H9 (cell line): ENCODE data around the gene SEH1L. TPM values are rescaled to one million over a fixed set of nuclear protein-coding genes. Genes with fewer than 3 reads are reported as not detected.

Experiments
- DNase-seq: peaks from one replicate; pipeline ENCODE4 v3.0.0-alpha.2; 2017
- H2AFZ ChIP-seq: one replicate; pipeline ENCODE4 v1.6.1; 2013; ENCODE audit warnings: mild to moderate bottlenecking, low read length, control low read depth, moderate library complexity
- H2AK5ac ChIP-seq: 2 replicates; pipeline ENCODE4 v1.6.1; 2013; ENCODE audit warnings: low read length, control low read depth, mixed read lengths; ENCODE audit not compliant: insufficient read length
- H2BK120ac ChIP-seq: one replicate; pipeline ENCODE4 v1.6.1; 2013; ENCODE audit warnings: low read depth, mild to moderate bottlenecking, low read length, control low read depth, inconsistent platforms; ENCODE audit not compliant: poor library complexity, severe bottlenecking
- H2BK12ac ChIP-seq: 2 replicates; pipeline ENCODE4 v1.6.1; 2013; ENCODE audit warnings: low read length, control low read depth, mixed read lengths, low read depth; ENCODE audit not compliant: insufficient read length
- H2BK15ac ChIP-seq: 2 replicates; pipeline ENCODE4 v1.6.1; 2013; ENCODE audit warnings: low read depth, low read length, control low read depth
- H2BK20ac ChIP-seq: one replicate; pipeline ENCODE4 v1.6.1; 2013; ENCODE audit warnings: low read depth, mild to moderate bottlenecking, low read length, control low read depth, inconsistent platforms; ENCODE audit not compliant: poor library complexity, severe bottlenecking
- H2BK5ac ChIP-seq: 2 replicates; pipeline ENCODE4 v1.6.1; 2013; ENCODE audit warnings: low read length, control low read depth, mixed read lengths; ENCODE audit not compliant: insufficient read length
- H3K14ac ChIP-seq: 2 replicates; pipeline ENCODE4 v1.6.1; 2013; ENCODE audit warnings: low read length, control low read depth; ENCODE audit not compliant: insufficient read depth
- H3K18ac ChIP-seq: 2 replicates; pipeline ENCODE4 v1.6.1; 2013; ENCODE audit warnings: low read depth, mild to moderate bottlenecking, mixed read lengths, low read length, control low read depth; ENCODE audit not compliant: insufficient read length
- H3K23ac ChIP-seq: 2 replicates; pipeline ENCODE4 v1.6.1; 2013; ENCODE audit warnings: low read length, control low read depth, mixed read lengths, low read depth; ENCODE audit not compliant: insufficient read length
- H3K23me2 ChIP-seq: 2 replicates; pipeline ENCODE4 v1.6.1; 2013; ENCODE audit warnings: low read depth, mild to moderate bottlenecking, mixed read lengths, low read length, control low read depth; ENCODE audit not compliant: insufficient read length, poor library complexity, severe bottlenecking
- H3K27ac ChIP-seq: 2 replicates; pipeline ENCODE4 v1.5.1; 2013; ENCODE audit warnings: low read length, control low read depth, mixed read lengths, low read depth; ENCODE audit not compliant: insufficient read length
- H3K27me3 ChIP-seq: 2 replicates; pipeline ENCODE4 v1.6.1; 2013; ENCODE audit warnings: low read length, control low read depth, inconsistent platforms; ENCODE audit not compliant: insufficient read depth
- H3K4ac ChIP-seq: 2 replicates; pipeline ENCODE4 v1.6.1; 2013; ENCODE audit warnings: low read depth, mild to moderate bottlenecking, control low read depth, inconsistent platforms, low read length, moderate library complexity
- H3K4me1 ChIP-seq: 2 replicates; pipeline ENCODE4 v1.6.1; 2013; ENCODE audit warnings: low read length, control low read depth, inconsistent platforms; ENCODE audit not compliant: insufficient read depth
- H3K4me2 ChIP-seq: 2 replicates; pipeline ENCODE4 v1.6.1; 2013; ENCODE audit warnings: low read length, control low read depth, mixed read lengths; ENCODE audit not compliant: insufficient read length, insufficient read depth
- H3K56ac ChIP-seq: 2 replicates; pipeline ENCODE4 v1.6.1; 2013; ENCODE audit warnings: low read depth, mild to moderate bottlenecking, mixed read lengths, low read length, control low read depth; ENCODE audit not compliant: insufficient read length
- H3K79me1 ChIP-seq: 2 replicates; pipeline ENCODE4 v1.6.1; 2013; ENCODE audit warnings: low read depth, mild to moderate bottlenecking, moderate library complexity, low read length, control low read depth, inconsistent platforms; ENCODE audit not compliant: insufficient read depth, poor library complexity, severe bottlenecking
- H3K79me2 ChIP-seq: 2 replicates; pipeline ENCODE4 v1.6.1; 2013; ENCODE audit warnings: low read length, control low read depth, inconsistent platforms; ENCODE audit not compliant: insufficient read depth
- H3K9ac ChIP-seq: 2 replicates; pipeline ENCODE4 v1.6.1; 2013; ENCODE audit warnings: low read length, control low read depth, mixed read lengths; ENCODE audit not compliant: insufficient read length; ENCODE audit errors: extremely low read depth
- H3K9me3 ChIP-seq: one replicate; pipeline ENCODE4 v1.6.1; 2013; ENCODE audit warnings: low read depth, low read length, inconsistent platforms; ENCODE audit not compliant: control insufficient read depth
- H3T11ph ChIP-seq: one replicate; pipeline ENCODE4 v1.6.1; 2013; ENCODE audit warnings: mild to moderate bottlenecking, low read length, control low read depth, inconsistent platforms
- H4K20me1 ChIP-seq: one replicate; pipeline ENCODE4 v1.6.1; 2013; ENCODE audit not compliant: control insufficient read depth, insufficient read length, insufficient read depth
- H4K5ac ChIP-seq: 2 replicates; pipeline ENCODE4 v1.6.1; 2013; ENCODE audit warnings: low read depth, mild to moderate bottlenecking, mixed read lengths, low read length, control low read depth; ENCODE audit not compliant: insufficient read length
- H4K8ac ChIP-seq: replicated peaks from 2 replicates; pipeline ENCODE4 v1.6.1; 2013; ENCODE audit warnings: low read length, control low read depth, mixed read lengths, low read depth; ENCODE audit not compliant: insufficient read length
- H4K91ac ChIP-seq: 2 replicates; pipeline ENCODE4 v1.6.1; 2013; ENCODE audit warnings: low read depth, mild to moderate bottlenecking, moderate library complexity, mixed read lengths, low read length, control low read depth; ENCODE audit not compliant: insufficient read length
- H3K27ac Mint-ChIP-seq, 3 experiments: 2 replicates in 2 of 3; 3 replicates in 1 of 3; pipeline ENCODE4 v1.8.0; 2020 to 2021; ENCODE audit warnings: mixed read lengths in 3 of 3, mild to moderate bottlenecking in 1 of 3, moderate library complexity in 1 of 3
- H3K27me3 Mint-ChIP-seq: 2 replicates; pipeline ENCODE4 v1.8.0; 2021; ENCODE audit warnings: low read depth, mild to moderate bottlenecking, moderate library complexity, mixed read lengths
- H3K36me3 Mint-ChIP-seq, 3 experiments: 2 replicates in 2 of 3; 3 replicates in 1 of 3; pipeline ENCODE4 v1.8.0; 2020 to 2021; ENCODE audit warnings: low read depth in 3 of 3, mixed read lengths in 3 of 3; ENCODE audit not compliant: insufficient read depth in 1 of 3
- H3K4me1 Mint-ChIP-seq, 2 experiments: 2 replicates each; pipeline ENCODE4 v1.8.0; 2020; ENCODE audit warnings: mixed read lengths in 2 of 2
- H3K4me3 Mint-ChIP-seq, 2 experiments: 2 replicates in 1 of 2; 3 replicates in 1 of 2; pipeline ENCODE4 v1.8.0; 2020 to 2021; ENCODE audit warnings: mild to moderate bottlenecking in 2 of 2, mixed read lengths in 2 of 2, moderate library complexity in 1 of 2
- H3K9me3 Mint-ChIP-seq, 2 experiments: 2 replicates in 1 of 2; 3 replicates in 1 of 2; pipeline ENCODE4 v1.8.0; 2020; ENCODE audit warnings: mild to moderate bottlenecking in 2 of 2, mixed read lengths in 2 of 2, moderate library complexity in 1 of 2
- WGBS: extraction: QIAGEN DNeasy Blood & Tissue Kit; methylation state at CpG from one replicate; pipeline ENCODE4 v1.1.7; 2013; ENCODE audit warnings: missing lambda C conversion rate, low lambda C conversion rate, mixed read lengths; ENCODE audit not compliant: insufficient read length; ENCODE audit errors: extremely low coverage; 5-methylcytosine and 5-hydroxymethylcytosine counted together
- total RNA-seq: library from RNA; stranded (reverse); gene quantifications from 2 replicates; pipeline ENCODE4 v1.2.1, GENCODE V29; 2021
- TF ChIP-seq, protein P1 (sequence below): fragments of 200-600 bp; sonication (generic); conservative IDR thresholded peaks from 3 replicates; pipeline ENCODE4 v1.8.0; 2021; ENCODE audit warnings: antibody characterized with exemption, mild to moderate bottlenecking

SEH1L gene
- total RNA-seq, 1 experiment from 2014 or later = 97.2 TPM

DNA sequence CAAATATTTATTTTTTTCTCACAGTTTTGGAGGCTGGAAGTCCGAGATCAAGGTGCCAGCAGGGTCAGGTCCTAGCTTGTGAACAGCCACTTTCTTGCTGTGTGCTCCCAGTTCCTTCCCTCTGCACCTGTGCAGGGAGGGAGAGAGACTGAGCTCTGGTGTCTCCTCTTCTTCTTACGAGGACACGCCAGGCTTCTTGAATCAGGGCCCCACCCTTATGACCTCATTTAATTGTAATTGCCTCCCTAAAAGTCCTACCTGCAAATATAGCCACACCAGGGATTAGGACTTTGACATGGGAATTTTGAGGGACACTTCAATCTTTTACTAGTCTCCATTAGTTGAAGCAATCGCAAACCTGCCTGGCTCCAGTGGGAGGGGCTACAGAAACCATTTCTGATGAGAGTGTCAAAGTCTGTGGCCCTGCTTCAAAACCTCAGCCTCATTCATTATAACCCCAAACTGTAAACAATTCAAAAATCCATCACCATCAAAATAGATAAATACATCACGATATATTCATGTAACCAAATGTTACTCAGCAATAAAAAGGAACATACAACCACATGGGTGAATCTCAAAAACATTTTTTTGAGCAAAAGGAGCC is 18.2 kb upstream of the SEH1L start:
- no peak overlapping the region for H4K8ac ChIP-seq
- no peaks in the 10 kb centered on the region for H3K79me2 ChIP-seq
- H2BK5ac ChIP-seq = no peak overlapping the region
- no CpG with 5 or more reads among the region's 5 CpGs for WGBS
- peaks cover 7 to 12% of the 10 kb centered on the region in 2 experiments for H3K4me1 Mint-ChIP-seq
- H2AFZ ChIP-seq = no peak overlapping the region
- TF ChIP-seq, protein P1, sequence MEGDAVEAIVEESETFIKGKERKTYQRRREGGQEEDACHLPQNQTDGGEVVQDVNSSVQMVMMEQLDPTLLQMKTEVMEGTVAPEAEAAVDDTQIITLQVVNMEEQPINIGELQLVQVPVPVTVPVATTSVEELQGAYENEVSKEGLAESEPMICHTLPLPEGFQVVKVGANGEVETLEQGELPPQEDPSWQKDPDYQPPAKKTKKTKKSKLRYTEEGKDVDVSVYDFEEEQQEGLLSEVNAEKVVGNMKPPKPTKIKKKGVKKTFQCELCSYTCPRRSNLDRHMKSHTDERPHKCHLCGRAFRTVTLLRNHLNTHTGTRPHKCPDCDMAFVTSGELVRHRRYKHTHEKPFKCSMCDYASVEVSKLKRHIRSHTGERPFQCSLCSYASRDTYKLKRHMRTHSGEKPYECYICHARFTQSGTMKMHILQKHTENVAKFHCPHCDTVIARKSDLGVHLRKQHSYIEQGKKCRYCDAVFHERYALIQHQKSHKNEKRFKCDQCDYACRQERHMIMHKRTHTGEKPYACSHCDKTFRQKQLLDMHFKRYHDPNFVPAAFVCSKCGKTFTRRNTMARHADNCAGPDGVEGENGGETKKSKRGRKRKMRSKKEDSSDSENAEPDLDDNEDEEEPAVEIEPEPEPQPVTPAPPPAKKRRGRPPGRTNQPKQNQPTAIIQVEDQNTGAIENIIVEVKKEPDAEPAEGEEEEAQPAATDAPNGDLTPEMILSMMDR = no peak
- no peak overlapping the region for H3K27ac Mint-ChIP-seq
- no peaks in the 10 kb centered on the region for H3K36me3 Mint-ChIP-seq
- H3K4me1 ChIP-seq = no peaks in the 10 kb centered on the region
- no peak overlapping the region for H3K27ac ChIP-seq
- no peak overlapping the region for H2BK20ac ChIP-seq
- H4K91ac ChIP-seq = no peak overlapping the region
- no peak overlapping the region for H3K4me3 Mint-ChIP-seq
- no peak overlapping the region for H3K56ac ChIP-seq
- no peak overlapping the region for H2BK12ac ChIP-seq
- H2AK5ac ChIP-seq = no peak overlapping the region
- no peak overlapping the region for H3T11ph ChIP-seq
- H4K20me1 ChIP-seq = peaks cover 2% of the 10 kb centered on the region
- H3K27me3 Mint-ChIP-seq = no peaks in the 10 kb centered on the region
- no peak overlapping the region for H2BK120ac ChIP-seq
- DNase-seq = no peak
- H3K79me1 ChIP-seq = no peaks in the 10 kb centered on the region
- no peak overlapping the region for H3K4ac ChIP-seq
- no peak overlapping the region for H3K14ac ChIP-seq
- H3K23ac ChIP-seq = no peak overlapping the region
- H3K27me3 ChIP-seq = no peaks in the 10 kb centered on the region
- H3K9ac ChIP-seq = no peak overlapping the region
- no peaks in the 10 kb centered on the region for H3K23me2 ChIP-seq
- H4K5ac ChIP-seq = no peak overlapping the region
- no peak overlapping the region for H3K4me2 ChIP-seq
- no peaks in the 10 kb centered on the region for H3K9me3 ChIP-seq
- no peaks in the 10 kb centered on the region; a peak in 1 of 5 replicates for H3K9me3 Mint-ChIP-seq
- no peak overlapping the region for H3K18ac ChIP-seq
- no peak overlapping the region for H2BK15ac ChIP-seq
